CD4-positive, alpha-beta T cell treated with Interleukin-21 for 1 hour (primary cell): ENCODE results near the gene ISG20L2.

Source experiments
- DNase-seq: peaks from one replicate; pipeline ENCODE4 v3.0.0-alpha.2; 2020

ISG20L2 gene

DNA sequence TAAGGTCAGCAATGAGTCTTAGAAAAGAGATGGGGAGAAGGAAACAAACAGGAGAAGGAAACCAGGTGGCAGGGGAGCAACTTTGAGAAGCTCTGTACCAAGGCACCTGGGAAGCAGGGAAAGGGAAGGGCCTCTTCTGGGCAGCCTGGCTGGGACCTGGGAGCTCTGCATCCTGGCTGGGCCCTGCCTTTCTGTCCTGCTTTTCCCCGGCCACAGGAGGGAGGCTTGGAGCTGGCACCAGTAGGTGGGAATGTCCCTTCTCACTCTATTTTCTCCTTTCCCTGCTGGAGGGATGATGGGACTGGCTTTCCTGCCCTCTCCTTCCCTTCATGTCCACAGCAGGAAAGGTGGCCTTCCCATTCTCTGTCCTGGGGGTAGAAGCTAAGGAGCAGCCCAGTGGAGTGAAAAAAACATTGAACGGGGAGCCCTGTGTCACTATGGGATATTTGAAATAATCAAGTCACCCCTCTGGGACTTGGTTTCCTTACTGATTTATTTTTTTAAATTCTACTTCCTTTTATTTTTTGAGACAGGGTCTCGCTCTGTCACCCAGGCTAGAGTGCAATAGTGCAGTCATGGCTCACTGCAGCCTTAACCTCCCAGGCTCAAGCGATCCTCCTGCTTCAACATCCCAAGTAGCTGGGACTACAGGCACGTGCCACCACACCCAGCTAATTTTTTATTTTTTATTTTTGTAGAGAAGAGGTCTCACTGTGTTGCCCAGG lies 46.2 kb downstream of the ISG20L2 start:
- DNase-seq: no peak

DNA sequence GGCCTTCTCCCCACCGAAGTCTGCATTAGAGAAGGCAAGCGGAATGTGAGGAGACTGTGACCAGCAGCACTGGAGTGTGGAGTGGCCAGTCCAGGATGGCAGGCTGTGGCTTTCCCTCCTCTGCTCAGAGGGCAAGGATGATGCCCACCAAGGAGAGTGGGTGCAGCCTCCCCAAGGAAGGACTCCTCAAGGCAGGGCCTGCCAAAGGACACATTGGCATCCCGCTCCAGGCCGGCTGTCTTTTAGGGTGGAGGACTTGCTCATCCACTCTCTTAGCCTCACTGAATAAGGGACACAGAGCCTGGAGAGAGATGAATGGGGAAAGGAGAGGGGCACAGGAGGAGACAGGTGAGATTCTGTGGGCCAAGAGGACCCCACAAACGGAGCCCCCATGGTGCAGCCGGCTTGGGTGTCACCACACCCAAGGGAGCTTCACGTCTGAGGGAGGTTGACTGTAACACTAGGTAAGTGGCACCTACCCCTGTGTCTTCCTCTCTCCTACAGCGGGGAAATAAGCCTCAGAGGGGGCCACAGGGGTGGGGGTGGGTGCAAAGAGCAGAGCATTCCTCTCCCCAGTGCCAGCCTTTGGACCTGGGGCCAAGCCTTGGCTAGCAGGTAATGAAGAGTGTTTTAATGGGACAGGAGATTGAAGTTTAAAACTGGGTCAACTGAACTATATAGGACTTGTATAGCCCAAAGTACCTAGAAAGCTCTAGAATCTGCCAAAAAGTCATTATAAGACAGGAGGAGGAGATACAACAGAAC lies 47.2 kb downstream of the ISG20L2 start:
- no peak for DNase-seq

DNA sequence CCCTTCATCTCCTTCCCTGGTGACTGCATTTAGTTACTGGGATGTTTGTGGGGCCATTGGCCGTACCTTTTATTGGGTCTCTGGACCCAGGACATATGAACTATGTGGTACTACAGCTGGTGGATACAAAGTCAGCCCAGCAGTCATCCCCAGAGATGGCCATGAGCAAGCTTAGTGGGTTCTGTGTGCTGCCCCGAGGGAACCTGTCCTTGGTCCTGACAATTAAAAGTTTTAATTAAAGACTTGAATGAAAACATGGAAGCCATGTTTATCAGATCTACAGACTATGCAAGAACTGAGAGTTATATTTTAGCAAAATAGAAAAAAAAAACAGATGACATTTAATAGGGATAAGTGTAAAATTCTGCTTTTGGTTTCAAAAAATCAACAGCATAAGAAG lies 48.5 kb downstream of the ISG20L2 start:
- DNase-seq: no peak

DNA sequence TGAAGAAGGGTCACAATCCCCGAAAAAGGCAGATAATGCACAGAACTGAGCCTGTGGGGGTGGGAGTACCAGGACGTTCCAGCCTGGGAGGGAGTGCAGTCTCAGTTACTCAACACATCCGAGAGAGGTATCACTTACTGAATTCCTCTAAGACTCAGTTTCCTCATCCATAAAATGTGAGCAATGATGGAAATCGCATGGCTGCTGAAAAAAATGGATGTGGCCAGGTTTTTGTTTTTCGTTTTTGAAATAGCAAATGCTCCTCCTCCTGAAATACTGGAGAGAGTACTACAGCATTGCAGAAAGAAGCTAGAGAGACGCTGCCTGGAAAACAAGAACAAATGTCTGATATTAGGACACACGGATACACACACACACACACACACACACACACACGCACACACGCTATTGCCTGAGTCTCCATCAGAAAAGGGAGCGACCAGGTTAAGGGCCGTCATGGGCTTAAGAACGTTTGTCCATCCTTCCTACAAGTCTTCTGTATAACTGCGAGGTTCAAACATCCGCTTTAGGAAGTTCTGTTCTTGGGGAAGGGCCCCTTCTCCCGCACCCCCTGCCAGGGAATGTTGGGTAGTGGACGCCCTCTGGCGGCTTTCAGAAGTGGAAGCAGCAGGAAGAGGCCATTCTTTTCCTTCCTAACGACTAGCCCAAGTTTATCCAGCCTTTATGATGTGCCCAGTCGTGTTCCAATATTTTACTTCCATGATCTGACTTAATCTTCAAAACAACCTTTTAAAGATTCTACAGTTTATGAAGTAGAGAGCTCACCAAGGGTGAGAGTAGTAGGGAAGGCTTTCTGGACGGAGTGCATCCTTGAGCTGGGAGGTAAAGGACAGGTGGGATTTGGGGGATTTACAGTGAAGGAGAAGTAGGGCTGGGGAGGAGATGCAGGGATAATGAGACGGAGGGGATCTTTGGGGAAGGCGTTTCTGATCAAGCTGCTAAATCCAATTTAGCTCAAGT lies 50.7 kb downstream of the ISG20L2 start:
- DNase-seq: peak; percentile 45

DNA sequence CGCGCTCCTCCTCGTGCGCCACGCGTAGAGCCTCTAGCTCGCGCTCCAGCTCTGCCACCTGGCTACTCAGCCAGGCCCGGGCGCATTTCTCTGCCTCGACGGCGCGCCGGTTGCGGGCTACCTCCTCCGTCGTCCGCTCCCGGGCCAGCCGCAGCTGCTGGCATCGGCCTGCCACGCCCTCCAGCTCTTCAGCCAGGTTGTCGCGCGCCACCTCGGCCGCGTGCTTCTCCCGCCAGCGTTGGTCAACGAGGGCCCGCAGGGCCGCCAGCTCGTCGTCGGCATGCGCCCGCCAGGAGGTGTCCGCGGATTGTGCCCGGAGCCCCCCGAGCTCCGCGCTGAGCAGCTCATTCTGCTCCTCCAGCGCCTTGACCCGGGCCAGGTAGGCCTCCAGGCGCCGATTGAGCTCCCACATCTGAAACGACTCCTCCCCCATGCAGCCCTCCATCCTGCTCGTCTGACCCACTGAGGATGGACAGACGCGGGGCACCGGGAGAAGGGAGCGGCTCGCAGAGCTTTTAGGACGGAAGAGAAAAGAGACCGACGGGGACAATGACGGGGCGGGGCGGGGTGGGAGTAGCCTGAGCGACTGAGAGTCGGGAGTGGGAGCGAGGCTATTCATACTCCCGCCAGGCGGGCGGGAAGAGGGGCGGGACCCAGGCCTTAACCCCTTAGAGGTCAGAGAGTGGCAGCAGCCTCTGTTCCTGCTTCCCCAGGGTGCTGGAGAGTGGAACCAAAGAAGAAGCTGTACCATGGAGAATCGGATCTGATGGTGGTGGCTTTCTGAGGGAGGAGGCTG lies 51.5 kb downstream of the ISG20L2 start, which contains the start of gene NES:
Gene NES, minus strand, starts transcription at position 588 of the 796 bp plus-strand sequence. Its CDS starts 143 bp downstream, at position 445.
- no peak for DNase-seq

DNA sequence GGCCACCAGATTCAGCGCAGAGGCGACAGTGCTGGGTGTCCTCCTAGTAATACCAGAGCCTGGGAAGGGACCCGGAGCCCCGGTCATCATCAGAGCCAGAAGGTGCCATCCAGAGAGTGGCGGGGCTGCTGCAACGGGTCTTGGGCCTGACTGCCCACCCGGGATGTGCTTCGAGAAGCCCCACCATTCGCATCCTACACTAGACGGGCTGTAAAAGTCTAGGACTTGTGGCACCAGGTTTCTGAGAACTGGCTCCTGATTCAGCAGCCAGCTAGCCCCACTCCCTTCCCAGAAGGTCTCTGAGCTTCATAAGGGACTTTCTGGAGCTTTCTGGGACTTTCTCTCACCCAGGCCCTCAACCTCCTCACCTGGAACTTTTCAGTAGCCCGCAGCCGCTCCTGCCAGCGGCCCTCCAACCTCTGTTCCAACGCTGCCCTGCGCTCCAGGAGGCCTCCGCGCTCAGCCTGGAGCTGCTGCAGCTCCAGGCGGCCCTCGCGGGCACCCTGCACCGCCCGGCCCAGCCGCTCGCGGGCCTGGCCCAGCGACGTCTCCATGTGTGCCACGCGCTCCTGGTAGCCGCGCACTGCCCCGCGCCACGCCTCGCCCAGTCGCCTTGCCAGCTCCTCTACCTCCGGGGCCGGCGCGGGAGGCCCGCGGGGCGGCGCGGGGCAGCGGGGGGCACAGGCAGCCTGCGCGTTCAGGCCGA lies 52.3 kb downstream of the ISG20L2 start:
- no peak for DNase-seq

DNA sequence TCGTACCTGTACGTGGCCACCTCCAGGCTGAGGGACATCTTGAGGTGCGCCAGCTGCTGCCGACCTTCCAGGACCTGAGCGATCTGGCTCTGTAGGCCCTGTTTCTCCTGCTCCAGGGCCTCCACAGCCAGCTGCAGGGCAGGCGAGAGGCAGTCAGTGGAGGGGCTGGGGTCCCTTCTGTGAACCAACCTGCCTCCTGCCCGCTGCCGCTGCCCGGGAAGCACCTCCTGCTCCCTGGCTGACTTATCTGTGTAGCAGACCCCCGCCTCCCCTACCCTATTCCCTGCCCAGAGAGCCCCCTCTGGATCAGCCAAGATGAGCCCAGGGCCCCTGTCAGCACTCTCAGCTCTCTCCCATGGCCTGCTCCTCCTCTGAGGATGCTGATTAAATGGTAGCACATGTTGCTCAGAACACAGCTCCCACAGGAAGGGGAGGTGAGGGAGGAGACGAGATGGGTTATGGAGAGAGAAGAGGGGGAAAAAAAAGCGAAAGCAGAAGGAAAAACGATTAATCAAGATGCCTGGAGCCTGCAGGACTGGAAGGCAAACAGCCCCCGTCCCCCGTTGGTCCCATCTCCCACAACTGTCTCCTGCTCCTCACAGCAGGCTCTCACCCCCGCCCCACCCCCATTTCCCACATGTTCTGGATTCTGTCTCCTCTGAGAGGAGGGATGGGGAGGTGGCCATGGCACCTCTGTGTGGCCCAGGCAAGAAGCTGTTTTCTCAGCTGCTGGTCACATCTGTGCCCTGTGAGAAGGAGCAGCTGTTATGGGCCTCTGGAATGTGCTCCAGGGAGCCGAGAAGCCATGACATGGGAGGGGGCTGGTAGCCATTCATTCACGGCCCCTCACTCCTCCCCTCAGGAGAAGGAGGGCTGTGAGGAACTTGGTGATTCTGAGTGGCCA lies 53.1 kb downstream of the ISG20L2 start:
- no peak for DNase-seq

DNA sequence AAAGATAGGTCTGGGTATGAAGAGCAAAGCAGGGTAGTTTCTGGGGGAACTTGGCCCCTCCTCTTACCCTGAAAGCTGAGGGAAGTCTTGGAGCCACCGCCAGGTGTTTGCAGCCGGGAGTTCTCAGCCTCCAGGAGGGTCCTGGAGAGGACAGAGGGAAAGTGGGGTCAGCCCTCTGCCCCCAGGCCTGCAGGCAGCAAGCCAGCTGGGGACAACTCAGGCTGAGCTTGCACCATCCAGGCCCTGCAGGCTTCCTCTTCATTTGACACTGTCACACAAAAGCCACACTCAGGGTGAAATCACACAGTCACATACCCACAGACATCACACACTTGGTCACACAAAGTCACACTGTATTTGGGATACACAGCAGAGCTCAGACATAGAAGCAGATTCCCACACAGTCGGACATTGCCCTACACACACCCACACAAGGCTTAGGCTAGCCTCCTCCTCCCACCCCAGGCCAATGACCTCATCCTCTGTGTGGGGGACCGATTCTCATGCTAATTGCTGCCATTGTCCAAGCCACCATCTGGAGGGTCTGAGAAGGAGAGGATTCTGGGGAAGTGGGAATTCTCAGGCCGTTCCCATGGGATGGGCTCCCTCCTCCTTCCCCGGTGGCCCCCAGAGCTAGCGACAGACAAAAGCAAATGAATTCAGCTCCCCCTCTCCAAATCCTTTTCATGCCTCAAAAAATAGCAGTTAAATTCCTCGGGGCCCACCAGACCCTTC lies 55.0 kb downstream of the ISG20L2 start:
- DNase-seq: no peak
